Transverse colon (tissue), 3 donors: Measurements from ENCODE around the gene SEPSECS.

Source experiments
- POLR2A ChIP-seq: fragments of 450-650 bp; IDR thresholded peaks from one replicate; pipeline ENCODE4 v1.6.1; 2016; ENCODE audit warnings: antibody characterized with exemption, mild to moderate bottlenecking, moderate library complexity
- POLR2AphosphoS5 ChIP-seq, 3 donors: sonication (generic); formaldehyde crosslinking; IDR thresholded peaks; one replicate each; pipeline ENCODE4 v1.6.1; 2016; ENCODE audit warnings: antibody characterized with exemption in 3 of 3

DNA sequence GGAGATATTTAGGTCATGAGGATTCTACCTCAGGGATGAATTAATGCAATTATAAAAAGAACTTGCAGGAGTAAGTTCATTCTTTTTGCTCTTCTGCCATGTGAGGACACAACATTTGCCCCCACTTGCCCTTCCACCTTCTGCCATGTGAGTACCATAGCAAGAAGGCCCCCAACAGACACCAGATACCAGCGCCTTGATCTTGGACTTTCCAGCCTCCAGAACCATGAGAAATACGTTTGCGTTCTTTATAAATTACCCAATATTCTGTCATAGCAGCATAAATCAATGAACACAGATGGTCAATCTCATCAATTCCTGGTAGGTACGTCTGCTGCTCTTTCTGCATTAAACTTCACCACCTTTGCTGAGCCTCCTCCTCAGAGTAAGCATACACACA, 5.7 kb upstream of the SEPSECS start:
- TF ChIP-seq POLR2AphosphoS5 (IDR thresholded peaks at IDR 0.05) (no peak), POLR2A (no peak)
